ENCODE data around the gene C1orf50.
A peak's percentile ranks its signal among the peaks of the same experiment; 100 is the strongest.

Gene C1orf50

GRCh38 chr1:42752284-42752683 lies 14.8 kb upstream of the C1orf50 start:
- no peak overlapping the region for H3K4me3 ChIP-seq (ENCODE audit: low read depth, low read length)
- TF ChIP-seq, protein P1, sequence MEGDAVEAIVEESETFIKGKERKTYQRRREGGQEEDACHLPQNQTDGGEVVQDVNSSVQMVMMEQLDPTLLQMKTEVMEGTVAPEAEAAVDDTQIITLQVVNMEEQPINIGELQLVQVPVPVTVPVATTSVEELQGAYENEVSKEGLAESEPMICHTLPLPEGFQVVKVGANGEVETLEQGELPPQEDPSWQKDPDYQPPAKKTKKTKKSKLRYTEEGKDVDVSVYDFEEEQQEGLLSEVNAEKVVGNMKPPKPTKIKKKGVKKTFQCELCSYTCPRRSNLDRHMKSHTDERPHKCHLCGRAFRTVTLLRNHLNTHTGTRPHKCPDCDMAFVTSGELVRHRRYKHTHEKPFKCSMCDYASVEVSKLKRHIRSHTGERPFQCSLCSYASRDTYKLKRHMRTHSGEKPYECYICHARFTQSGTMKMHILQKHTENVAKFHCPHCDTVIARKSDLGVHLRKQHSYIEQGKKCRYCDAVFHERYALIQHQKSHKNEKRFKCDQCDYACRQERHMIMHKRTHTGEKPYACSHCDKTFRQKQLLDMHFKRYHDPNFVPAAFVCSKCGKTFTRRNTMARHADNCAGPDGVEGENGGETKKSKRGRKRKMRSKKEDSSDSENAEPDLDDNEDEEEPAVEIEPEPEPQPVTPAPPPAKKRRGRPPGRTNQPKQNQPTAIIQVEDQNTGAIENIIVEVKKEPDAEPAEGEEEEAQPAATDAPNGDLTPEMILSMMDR (IDR thresholded peaks at IDR 0.05; ENCODE audit: borderline replicate concordance, insufficient read depth, low read depth, low read length) = no peak

DNA sequence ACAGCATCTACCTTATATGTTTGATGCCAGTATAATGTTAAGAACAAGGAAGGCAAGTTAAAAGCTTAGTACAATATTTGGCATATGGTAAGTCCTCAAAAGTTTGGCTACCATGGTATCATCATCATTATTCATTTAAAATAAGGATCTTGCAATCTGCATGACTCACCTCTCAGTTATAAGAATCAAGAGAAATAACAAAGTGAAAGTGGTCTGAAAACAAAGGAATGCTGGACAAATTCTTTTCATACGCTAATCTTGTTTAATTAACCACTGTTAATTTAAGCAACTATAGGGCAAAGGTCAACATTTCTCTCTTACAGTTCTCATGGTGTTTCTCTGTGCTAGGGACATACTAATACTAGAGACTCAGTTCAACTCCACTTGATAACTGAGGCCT lies 14.0 kb upstream of the C1orf50 start:
- TF ChIP-seq, protein P1 (IDR thresholded peaks at IDR 0.05; ENCODE audit: borderline replicate concordance, insufficient read depth, low read depth, low read length) = no peak
- H3K4me3 ChIP-seq (ENCODE audit: low read depth, low read length) = no peak overlapping the region

- H3K4me3 ChIP-seq (ENCODE audit: low read depth, low read length) = no peak overlapping the region
- TF ChIP-seq, protein P1 (IDR thresholded peaks at IDR 0.05; ENCODE audit: borderline replicate concordance, insufficient read depth, low read depth, low read length) = peak; percentile 72
Observed at GRCh38 chr1:42756956-42757891, 9.8 kb upstream of the C1orf50 start.

GRCh38 chr1:42757892-42758275 lies 9.2 kb upstream of the C1orf50 start:
- TF ChIP-seq, protein P1 (IDR thresholded peaks at IDR 0.05; ENCODE audit: borderline replicate concordance, insufficient read depth, low read depth, low read length) = no peak
- no peak overlapping the region for H3K4me3 ChIP-seq (ENCODE audit: low read depth, low read length)

GRCh38 chr1:42758641-42759040 lies 8.4 kb upstream of the C1orf50 start:
- TF ChIP-seq, protein P1 (IDR thresholded peaks at IDR 0.05; ENCODE audit: borderline replicate concordance, insufficient read depth, low read depth, low read length) = no peak
- no peak overlapping the region for H3K4me3 ChIP-seq (ENCODE audit: low read depth, low read length)

GRCh38 chr1:42759114-42759513 lies 7.9 kb upstream of the C1orf50 start:
- TF ChIP-seq, protein P1 (IDR thresholded peaks at IDR 0.05; ENCODE audit: borderline replicate concordance, insufficient read depth, low read depth, low read length) = no peak
- no peak overlapping the region for H3K4me3 ChIP-seq (ENCODE audit: low read depth, low read length)

DNA sequence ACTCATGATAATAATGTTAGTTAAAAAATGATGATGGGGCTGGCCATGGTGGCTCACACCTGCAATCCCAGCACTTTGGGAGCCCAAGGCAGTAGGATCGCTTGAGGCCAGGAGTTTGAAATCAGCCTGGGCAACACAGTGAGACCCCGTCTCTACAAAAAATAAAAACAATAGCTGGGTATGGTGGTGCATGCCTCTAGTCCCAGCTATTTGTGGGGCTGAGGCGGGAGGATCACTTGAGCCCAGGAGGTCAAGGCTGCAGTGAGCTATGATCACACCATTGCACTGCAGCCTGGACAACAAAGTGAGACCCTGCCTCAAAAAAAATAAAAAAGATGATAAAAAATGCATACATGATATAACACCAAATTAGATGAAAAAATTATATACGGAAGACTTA lies 5.5 kb upstream of the C1orf50 start:
- no peak overlapping the region for H3K4me3 ChIP-seq (ENCODE audit: low read depth, low read length)
- TF ChIP-seq, protein P1 (IDR thresholded peaks at IDR 0.05; ENCODE audit: borderline replicate concordance, insufficient read depth, low read depth, low read length) = no peak
